BE2C (cell line): Measurements from ENCODE around the gene UGT1A10.

ENCODE experiments used
- DNase-seq: peaks from one replicate; pipeline ENCODE4 v3.0.0-alpha.2; 2020
- H3K27me3 ChIP-seq: fragments of 250-450 bp; sonication (Bioruptor Pico); 2 replicates; pipeline ENCODE4 v1.5.1; 2020; ENCODE audit warnings: mild to moderate bottlenecking
- H3K36me3 ChIP-seq: fragments of 250-450 bp; sonication (Bioruptor Pico); 2 replicates; pipeline ENCODE4 v1.5.1; 2020; ENCODE audit warnings: mild to moderate bottlenecking
- H3K4me1 ChIP-seq: fragments of 250-450 bp; sonication (Bioruptor Pico); 2 replicates; pipeline ENCODE4 v1.5.1; 2020
- H3K4me3 ChIP-seq: 2 replicates; pipeline ENCODE4 v1.5.1; 2011; ENCODE audit warnings: low read depth, low read length
- H3K9me3 ChIP-seq: fragments of 250-450 bp; sonication (Bioruptor Pico); 2 replicates; pipeline ENCODE4 v1.5.1; 2020
- TF ChIP-seq, protein P1 (sequence below): IDR thresholded peaks from 2 replicates; pipeline ENCODE4 v1.5.1; 2012; ENCODE audit warnings: mild to moderate bottlenecking, low read depth, low read length

Gene UGT1A10

DNA sequence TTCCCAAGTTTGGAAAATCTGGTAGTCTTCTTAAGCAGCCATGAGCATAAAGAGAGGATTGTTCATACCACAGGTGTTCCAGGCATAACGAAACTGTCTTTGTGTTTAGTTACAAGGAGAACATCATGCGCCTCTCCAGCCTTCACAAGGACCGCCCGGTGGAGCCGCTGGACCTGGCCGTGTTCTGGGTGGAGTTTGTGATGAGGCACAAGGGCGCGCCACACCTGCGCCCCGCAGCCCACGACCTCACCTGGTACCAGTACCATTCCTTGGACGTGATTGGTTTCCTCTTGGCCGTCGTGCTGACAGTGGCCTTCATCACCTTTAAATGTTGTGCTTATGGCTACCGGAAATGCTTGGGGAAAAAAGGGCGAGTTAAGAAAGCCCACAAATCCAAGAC is 135.9 kb downstream of the UGT1A10 start:
- no peaks in the 10 kb centered on the region for H3K9me3 ChIP-seq
- no peak overlapping the region for H3K4me3 ChIP-seq
- TF ChIP-seq, protein P1, sequence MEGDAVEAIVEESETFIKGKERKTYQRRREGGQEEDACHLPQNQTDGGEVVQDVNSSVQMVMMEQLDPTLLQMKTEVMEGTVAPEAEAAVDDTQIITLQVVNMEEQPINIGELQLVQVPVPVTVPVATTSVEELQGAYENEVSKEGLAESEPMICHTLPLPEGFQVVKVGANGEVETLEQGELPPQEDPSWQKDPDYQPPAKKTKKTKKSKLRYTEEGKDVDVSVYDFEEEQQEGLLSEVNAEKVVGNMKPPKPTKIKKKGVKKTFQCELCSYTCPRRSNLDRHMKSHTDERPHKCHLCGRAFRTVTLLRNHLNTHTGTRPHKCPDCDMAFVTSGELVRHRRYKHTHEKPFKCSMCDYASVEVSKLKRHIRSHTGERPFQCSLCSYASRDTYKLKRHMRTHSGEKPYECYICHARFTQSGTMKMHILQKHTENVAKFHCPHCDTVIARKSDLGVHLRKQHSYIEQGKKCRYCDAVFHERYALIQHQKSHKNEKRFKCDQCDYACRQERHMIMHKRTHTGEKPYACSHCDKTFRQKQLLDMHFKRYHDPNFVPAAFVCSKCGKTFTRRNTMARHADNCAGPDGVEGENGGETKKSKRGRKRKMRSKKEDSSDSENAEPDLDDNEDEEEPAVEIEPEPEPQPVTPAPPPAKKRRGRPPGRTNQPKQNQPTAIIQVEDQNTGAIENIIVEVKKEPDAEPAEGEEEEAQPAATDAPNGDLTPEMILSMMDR = no peak
- H3K27me3 ChIP-seq = peaks cover 20% of the 10 kb centered on the region
- no peak for DNase-seq
- no peaks in the 10 kb centered on the region for H3K36me3 ChIP-seq
- H3K4me1 ChIP-seq = no peaks in the 10 kb centered on the region

DNA sequence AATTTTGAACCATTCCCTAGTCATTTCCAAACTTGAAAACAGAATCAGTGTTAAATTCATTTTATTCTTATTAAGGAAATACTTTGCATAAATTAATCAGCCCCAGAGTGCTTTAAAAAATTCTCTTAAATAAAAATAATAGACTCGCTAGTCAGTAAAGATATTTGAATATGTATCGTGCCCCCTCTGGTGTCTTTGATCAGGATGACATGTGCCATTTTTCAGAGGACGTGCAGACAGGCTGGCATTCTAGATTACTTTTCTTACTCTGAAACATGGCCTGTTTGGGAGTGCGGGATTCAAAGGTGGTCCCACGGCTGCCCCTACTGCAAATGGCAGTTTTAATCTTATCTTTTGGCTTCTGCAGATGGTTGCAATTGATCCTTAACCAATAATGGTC is 136.3 kb downstream of the UGT1A10 start:
- TF ChIP-seq, protein P1 = no peak
- H3K4me3 ChIP-seq = no peak overlapping the region

DNA sequence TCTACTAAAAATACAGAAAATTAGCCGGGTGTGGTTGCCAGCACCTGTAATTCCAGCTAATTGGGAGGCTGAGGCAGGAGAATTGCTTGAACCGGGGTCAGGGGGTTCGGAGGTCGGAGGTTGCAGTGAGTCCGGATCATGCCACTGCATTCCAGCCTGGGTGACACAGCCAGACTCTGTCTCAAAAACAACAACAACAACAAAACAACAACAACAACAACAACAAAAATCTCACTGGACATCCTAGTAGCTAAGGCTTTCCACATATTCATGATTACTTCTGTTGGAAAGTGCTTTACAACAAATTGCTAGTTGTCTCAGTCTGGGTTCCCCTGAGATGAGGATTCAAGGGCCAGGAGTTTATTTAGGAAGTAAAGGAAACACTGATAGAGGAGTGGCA is 137.6 kb downstream of the UGT1A10 start:
- Histone ChIP-seq H3K4me3 (no peak overlapping the region), H3K9me3 (no peaks in the 10 kb centered on the region), H3K27me3 (peaks cover 11% of the 10 kb centered on the region), H3K36me3 (no peaks in the 10 kb centered on the region), H3K4me1 (no peaks in the 10 kb centered on the region)
- DNase-seq = no peak
- TF ChIP-seq, protein P1 = no peak

More for the DNA sequence above, 136.3 kb downstream of the UGT1A10 start:
- H3K9me3 ChIP-seq = no peaks in the 10 kb centered on the region
- H3K36me3 ChIP-seq = no peaks in the 10 kb centered on the region
- H3K27me3 ChIP-seq = peaks cover 17% of the 10 kb centered on the region
- no peaks in the 10 kb centered on the region for H3K4me1 ChIP-seq
- no peak for DNase-seq

DNA sequence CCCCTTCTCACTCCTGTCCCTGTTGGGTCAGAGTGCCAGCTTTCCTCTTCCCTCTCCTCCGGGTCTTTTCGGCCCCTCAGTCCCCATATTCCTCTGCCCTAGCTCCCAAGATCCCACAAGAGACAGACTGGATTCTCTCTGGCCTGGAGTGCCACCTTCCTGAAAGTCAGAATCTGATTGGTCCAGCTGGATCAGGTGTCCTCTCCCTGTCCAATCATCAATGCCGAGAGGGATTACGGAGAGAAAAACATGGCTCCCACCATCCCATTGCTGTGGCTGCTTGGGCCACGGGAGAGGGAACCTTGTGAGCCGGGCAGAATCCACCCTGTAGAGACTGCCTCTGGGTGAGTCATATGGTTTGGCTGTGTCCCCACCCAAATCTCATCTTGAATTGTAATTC is 139.2 kb downstream of the UGT1A10 start:
- Histone ChIP-seq H3K9me3 (no peaks in the 10 kb centered on the region), H3K27me3 (peaks cover 4% of the 10 kb centered on the region), H3K4me3 (no peak overlapping the region), H3K36me3 (no peaks in the 10 kb centered on the region), H3K4me1 (no peaks in the 10 kb centered on the region)
- DNase-seq = no peak
- TF ChIP-seq, protein P1 = no peak

DNA sequence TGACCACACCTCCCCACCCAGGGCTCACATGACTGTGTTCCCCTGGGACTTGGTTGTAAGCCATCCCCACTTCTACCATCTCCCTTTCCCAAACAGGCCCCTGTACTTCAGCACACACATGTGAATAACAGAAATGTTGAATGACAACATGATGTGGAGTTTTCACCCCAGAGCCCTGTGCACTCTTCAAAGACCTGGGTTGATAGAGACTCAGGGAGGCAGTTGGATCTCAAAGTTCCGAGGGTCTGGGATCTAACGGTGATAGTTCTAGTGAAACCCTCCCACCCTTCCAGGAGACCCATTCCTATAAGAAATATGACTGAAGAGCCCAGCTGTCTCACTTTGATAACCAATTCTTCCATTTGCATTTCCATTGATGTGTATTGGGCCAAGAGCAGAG is 141.8 kb downstream of the UGT1A10 start, which contains the start of gene MROH2A:
TSS of gene MROH2A (plus strand) at position 301 of the 400 bp plus-strand sequence. CDS start 1,029 bp downstream, outside the sequence.
- Histone ChIP-seq H3K36me3 (no peaks in the 10 kb centered on the region), H3K9me3 (no peaks in the 10 kb centered on the region), H3K4me1 (no peaks in the 10 kb centered on the region), H3K4me3 (no peak within 1 kb of the TSS), H3K27me3 (no peaks in the 10 kb centered on the region; the same call in 1 of the 2 replicates)
- DNase-seq = no peak
- TF ChIP-seq, protein P1 = no peak

DNA sequence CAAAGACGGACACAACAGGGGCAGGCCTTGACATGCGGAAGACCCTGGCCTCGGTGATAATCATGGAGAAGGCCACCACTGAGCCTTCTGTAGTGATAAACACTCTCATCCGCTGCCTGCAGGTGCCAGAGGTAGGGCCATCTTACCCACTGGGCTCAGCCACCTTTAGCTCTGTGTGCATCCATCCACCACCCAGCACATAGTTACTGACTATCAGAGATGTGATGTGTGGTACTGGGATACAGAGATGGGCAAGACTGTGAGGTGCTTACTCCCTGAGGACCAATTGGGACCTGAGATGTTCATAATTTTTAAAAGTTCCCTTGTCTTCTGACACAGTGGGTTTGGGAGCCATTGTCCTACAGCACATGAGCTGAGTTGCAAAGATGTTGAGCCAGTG is 143.5 kb downstream of the UGT1A10 start:
- Histone ChIP-seq H3K4me3 (no peak overlapping the region), H3K36me3 (no peaks in the 10 kb centered on the region), H3K9me3 (no peaks in the 10 kb centered on the region), H3K27me3 (no peaks in the 10 kb centered on the region; the same call in 1 of the 2 replicates), H3K4me1 (no peaks in the 10 kb centered on the region)
- TF ChIP-seq, protein P1 = no peak
- DNase-seq = no peak
